ENCODE data around the gene HEXD.
A peak's percentile ranks its signal among the peaks of the same experiment; 100 is the strongest.
"Not testable (repeated sequence)": the region's sequence is repeated elsewhere in the genome, so short reads cannot be mapped to it uniquely, and the experiment has no call there.

HEXD gene

DNA sequence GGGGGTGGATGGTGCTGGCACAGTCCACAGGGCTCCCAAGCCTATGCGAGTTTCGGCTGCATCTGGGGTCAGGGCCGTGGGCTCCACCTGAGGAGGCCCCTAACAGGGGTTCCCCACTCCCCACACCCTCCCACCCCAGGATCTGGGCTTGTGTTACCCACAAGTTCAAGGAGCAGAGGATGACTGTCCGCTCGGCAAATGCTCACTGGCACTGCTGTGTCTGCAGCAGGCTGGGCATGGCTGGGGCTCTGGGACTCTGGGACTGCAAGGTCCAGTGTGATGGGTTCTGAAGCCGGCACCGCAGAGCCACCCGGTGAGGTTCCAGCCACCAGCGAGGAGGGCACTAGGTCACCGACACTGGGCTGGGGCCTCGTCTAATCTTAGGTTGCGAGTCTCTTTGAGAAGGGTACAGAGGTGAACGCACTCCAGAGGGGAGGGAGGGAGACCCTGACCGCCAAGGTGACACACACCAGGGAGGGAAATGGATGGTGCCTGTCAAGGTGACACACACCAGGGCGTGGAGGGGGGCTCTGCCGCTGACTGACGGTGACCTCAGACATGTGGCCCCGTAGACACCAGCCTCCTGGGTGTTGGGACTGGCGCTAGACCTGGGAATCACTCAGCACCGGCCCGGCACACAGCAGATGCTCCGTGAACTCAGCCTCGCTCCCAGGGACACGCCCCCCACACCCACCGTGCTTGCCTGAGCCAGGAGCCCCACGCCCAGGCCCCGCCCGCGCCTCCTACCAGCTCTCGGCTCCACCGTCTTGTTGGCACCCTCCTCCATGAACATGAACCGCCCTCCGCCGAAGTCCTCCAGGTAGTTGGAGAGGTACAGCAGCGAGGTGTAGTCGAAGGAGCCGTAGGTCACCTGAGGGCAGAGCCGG, 20.5 kb upstream of the HEXD start:
- no peak for DNase-seq

DNA sequence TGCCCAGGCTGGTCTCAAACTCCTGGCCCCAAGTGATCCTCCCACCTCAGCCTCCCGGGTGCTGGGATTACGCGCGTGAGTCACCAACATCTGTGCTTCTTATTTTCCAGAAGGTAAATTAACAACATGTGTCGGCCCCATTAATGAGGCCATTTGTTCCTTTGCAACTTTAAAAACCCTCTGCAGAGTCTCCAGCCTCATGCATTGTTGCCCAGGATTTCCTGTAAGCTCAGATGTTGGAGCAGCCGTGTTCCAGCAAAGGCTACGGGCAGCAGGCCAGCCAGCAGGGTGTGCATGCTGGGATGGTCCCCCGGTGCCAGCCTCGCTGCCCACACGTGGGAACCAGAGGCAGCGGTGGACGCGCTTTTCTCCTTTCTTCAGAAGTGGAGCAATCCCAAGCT, 19.1 kb upstream of the HEXD start:
- DNase-seq, result no peak

DNA sequence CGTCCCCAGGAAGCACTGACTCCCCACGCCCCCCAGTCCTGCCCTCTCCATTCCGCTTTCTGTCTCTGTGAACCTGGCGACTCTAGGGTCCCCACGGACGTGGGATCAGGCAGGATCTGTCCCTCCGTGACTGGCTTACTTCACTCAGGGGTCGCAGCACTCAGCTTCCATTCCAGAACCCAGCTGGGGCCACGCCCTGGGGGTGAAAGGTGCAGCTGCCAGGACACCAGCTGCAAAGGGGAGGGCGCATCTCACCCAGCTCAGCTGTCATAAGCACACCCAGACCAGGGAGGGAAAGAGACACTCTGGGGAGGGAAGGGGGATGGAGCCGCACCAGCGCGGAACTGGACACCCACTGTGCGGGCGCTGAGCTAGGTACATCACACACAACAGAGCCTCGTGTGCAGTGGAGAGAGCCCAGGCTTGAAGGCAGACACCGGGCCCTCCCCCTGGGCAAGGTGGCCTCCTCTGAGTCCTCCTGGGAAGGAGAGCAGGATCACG, 18.5 kb upstream of the HEXD start:
- no peak for DNase-seq

DNA sequence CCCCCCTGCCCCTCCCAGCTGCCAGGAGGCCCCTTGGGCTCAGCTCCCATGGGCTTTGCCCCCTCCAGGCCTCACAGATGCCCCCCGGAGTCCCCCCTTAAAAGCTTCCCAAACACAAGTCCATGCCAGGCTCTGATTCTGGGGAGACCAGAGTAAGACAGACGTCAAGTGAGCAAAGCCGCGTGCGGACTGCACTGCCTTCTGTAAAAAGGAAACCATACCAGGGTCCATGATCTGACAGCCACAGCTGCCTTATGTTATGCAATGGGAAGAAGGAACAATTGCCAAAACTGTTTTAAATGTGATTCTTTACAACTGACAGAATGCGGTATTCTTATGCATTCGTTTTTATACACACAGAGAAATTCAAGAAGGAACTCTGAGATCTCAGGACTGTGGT, 17.9 kb upstream of the HEXD start:
- no peak for DNase-seq

DNA sequence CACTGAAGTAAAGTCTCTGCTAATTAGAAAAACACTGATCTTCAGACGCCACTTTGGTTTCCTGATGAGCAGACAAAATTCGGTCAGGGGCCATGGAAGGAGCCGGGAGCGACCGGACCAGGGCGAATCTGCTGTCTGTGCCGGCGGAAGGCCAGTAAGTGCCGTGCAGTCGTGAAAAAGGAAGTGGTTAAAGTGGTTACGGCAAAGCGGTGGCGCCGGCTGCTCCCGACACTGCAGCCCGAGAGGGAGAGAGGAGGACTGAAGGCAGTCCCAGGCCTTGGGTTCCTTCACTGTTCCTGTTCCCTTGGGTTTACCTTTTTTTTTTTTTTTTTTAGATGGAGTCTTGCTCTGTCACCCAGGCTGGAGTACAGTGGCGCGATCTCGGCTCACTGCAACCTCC, 17.3 kb upstream of the HEXD start:
- DNase-seq, result no peak

DNA sequence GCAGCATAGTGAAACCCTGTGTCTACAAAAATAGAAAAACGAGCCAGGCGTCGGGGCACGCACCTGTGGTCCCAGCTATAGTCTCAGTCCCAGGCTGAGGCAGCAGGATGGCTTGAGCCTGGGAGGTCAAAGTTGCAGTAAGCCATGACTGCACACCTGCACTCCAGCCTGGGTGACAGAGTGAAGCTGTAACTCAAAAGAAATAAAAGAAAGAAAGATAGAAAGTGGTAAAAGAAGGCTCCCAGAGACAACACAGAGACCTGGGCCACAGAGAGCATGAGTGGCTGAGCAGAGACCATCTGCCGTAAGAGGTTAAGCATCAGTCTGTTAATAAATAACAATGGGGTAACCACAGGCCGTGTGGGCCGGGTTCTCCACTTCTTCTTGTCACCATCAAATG, 15.3 kb upstream of the HEXD start:
- DNase-seq, result no peak

DNA sequence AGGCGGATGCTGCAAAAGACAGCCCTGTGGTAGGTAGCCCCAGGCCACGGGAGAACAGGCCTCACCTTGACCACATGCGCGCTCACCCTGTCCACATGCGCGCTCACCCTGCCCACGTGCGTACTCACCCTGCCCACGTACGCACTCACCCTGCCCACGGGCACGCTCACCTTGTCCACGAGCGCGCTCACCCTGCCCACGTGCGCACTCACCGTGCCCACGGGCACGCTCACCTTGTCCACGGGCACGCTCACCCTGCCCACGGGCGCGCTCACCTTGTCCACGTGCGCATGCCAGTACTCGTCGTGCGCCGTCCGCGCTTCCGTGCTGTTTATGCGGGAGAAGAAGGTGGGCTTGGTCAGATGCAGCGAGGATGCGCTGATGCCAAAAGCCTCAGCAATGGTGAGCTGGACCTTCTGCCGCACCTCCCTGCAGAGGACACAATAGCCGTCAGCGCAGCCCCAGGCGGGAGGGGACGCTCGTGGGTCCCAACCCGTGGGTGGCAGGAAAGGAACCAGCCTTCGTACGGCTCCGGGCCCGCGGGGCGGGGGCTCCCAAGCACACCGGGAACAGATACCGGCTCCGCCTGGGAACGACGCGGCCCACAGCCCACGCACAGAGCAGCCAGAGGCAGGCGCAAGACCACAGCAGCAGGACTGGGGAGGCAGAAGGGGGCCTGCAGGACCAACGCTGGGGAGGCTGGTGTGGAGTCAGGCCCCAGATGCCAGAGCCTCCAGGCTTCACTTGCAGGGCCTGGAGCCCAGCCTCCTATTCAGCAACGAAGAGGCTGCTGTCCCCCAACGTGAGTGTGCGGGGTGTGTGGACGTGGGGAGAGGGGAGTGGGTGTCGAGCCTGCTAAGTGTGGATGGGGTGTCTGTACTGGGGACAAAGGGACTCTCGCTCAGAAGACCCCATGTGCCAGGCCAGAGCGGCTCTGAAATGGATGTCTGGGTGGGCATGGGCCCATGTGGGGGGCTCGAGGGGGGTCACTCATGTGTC, 14.2 kb upstream of the HEXD start:
- DNase-seq, result no peak

DNA sequence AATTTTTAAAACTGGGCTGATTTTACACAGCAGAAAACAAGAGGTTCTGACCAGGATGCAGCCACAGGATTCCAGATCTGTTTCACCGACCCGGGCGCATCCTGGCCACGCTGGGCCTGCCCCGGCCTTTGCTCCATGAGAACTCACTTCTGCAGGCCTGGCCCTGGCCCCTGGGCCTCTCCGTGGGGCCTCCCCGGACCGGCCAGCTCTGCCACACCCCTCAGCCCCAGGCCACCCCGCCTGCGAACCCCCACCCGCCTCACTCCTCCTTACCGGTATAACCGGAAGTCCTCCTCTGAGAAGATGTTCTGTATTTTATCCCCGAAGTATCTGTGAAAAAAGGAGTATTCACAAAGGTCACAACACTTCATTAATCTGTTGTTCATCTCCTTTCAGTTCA, 13.1 kb upstream of the HEXD start:
- DNase-seq, result no peak

DNA sequence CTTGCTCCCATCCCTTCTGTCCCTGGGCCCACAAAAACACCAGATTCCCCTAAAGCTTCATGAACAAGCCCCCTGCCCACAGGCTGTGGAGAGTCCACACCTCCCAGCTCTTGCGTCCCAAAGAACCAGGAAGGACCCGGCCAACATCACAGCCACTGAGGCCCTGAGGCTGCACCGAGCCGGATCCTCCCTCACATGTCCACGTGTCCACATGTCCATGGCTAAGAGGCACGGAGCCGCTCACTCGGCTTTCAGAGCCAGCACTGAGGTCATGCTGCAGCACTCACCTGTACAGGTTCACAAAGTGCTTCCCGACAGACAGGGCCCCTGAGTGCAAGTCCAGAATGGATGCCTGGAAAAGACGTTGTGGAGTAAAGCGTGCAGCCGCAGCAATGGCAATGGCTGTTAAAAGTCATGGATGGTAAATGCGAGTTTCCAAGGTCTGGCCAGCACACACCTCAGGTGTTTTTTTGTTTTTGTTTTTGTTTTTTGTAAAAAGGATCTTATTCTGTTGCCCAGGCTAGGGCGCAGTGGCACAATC, 11.9 kb upstream of the HEXD start:
- no peak for DNase-seq

DNA sequence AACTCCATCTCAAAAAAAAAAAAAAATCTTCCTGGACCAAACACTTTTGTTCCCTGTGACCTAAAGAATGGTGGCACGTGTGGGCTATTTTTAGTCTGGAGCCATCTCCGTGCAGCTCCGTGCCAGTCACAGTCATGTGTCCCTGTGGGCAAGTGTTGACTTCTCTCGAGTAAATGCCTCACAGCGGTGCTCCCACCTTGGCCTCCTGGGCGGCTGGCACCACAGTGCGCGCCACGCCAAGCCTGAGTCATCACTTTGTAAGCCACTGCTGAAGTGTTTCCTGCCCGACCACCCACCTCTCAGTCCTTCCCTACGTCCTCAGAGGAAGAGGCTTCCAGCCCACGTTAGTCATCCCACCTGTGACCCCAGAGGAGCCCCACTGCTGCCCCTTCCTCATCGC, 10.9 kb upstream of the HEXD start:
- no peak for DNase-seq

DNA sequence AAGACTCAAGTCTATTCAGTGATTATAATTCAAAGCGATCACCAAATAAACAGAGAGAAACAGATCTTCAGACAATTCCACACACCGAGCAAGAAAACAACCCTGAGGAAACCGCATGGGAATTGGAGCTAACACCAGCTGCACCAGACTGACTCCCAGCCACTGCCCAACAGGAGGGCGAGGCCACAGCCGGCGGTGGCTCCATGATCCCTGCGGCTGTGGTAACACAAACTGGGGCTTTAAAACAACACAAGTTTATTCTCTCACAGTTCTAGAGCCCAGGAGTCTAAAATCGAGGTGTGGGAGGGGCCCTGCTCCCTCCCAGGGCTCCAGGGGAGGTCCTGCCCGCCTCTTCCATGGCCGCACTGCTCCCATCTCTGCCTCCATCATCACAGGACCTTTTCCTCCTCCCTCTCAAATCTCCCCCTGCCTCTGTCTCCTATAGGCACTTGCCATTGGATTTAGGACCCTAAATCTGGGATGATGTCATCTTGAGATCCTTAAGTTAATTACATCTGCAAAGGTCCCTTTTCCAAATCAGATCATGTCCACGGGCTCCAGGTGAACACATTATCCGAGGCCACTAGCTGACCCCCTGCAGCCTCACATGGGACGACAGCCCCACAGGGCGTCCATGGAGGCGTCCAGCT, 9.7 kb upstream of the HEXD start:
- no peak for DNase-seq

DNA sequence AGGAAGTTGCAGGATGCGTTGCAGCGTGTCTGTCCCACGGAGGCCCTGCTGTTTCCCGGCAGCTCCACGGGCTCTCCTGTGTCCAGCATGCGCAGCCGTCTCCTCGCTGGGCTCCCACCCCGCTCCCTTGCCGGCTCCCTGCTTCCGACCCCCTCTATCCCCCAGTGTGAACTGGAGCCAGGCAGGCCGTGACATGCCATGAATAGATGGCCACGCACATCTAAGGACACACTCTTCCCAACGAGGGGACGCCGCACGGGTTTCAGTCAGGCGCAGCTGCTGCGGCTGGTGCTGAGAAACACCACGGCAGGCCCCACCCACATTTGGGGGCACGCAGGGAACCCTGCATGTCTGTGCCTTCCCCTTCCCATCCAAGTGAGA, 9.2 kb upstream of the HEXD start:
- DNase-seq, result no peak

DNA sequence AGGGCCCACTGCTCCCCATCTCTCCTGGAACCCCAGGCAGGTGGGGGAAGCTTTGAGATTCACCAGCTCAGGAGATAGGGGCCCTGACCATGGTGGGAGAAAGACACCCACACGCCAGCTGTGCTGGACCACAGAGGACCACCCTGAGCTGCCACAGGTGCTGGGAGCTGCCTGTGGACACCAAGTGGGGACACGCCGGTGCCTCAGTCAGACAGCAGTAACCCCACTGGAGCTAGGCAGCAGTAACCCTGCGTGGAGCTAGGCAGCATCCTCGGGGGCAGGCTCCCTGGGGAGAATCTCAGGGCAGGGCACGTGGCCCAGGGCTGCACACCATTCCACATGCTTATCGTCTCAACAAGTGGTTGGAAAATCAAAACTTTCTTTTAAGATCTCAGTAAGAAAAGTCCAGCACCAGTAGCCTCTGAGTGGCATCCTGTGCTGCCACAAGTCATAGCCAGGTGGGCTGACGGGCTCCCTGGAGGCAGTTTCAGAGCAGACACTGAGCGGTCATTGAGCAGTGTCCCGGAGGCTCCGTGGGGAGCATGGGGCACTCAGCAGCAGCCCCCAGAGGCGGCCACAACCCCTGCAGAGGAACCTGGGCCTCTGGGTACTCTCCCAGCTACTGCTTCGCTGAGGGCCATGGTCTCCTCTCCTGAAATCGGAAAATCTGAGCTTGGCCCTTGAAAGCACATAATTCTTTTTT, 8.0 kb upstream of the HEXD start:
- DNase-seq, result no peak

DNA sequence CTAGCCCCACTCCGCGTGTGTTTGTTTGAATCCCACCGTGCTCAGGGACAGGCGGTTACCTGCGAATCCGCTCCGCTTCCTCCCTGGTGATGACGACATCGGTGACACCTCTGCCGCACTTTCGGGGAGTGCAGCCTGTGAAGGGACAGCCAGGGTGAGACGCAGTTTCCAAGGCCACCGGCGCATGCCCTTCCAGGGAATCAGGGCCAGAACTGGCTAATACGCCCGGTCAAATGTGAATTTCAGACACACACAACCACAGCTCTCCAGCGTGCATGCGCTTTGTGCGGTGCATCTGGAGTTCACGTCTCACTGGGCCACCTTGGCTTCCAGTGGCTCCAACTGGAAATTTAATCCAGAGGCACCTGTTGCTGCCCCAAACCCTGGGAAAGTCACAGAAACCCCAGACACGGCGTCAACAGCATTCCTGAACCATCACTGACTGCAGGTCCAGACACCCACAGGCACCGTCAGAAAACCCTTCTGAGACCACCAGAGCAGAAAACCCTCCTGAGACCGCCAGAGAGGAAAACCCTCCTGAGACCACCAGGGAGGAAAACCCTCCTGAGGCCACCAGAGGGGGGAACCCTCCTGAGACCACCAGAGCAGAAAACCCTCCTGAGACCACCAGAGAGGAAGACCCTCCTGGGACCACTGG, 6.6 kb upstream of the HEXD start:
- DNase-seq, result no peak

DNA sequence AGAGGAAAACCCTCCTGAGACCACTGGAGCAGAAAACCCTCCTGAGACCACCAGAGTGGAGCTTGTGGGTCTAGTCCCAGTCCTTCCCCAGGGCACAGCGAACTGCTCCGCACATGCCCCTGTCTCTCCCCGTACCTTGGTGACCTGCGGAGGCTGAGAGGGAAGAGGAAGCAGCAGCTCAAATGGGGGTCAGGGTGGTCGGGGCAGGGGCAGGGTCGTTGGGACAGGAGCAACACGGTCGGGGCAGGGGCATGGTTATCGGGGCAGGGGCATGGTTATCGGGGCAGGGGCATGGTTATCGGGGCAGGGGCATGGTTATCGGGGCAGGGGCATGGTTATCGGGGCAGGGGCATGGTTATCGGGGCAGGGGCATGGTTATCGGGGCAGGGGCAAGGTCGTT, 6.1 kb upstream of the HEXD start:
- not testable (repeated sequence) for DNase-seq

DNA sequence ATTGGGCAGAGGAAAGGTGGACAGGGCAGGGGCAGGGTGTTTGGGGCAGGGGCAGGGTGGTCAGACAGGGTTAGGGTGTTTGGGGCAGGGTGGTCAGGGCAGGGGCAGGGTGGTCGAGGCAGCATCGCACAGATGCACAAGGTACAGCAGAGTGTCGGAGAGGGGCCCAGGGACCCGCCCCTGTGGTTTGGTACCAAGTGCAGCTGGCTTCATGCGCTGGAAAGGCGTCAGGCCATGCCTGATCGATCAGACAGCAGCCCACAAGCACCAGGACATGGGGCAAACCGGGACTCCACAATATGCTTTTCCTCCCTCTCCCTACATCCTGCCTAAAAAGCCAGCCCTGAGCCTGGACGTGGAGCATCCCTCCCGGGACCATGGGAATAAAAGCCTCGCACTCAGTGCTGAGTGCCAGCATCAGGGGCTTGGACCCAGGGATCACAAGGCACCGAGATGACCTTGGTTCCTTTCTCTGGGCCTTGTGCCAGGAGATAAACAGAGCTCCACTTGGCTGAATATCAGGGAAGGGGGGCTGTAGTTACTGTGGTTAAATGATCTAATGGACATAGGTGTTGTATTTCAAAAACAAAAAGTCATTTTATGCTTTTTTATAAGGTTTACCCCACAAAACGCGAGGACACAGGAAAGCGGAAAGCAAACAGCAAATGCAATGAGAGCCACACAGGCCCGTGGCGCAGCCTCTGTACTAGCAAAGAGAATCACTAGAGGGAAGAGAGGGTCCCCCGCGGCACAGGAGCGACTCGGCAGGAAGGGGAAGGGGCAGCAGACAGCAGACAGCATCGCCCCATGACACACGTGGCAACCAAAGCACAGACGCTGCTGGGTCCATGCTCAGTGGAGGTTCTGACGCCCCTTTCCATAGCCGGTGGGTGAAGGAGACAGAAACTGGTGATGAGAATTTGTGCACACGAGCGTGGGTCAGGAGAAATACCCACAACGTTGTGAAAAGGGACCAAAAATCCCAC, 5.3 kb upstream of the HEXD start:
- peak; percentile 48 for DNase-seq

DNA sequence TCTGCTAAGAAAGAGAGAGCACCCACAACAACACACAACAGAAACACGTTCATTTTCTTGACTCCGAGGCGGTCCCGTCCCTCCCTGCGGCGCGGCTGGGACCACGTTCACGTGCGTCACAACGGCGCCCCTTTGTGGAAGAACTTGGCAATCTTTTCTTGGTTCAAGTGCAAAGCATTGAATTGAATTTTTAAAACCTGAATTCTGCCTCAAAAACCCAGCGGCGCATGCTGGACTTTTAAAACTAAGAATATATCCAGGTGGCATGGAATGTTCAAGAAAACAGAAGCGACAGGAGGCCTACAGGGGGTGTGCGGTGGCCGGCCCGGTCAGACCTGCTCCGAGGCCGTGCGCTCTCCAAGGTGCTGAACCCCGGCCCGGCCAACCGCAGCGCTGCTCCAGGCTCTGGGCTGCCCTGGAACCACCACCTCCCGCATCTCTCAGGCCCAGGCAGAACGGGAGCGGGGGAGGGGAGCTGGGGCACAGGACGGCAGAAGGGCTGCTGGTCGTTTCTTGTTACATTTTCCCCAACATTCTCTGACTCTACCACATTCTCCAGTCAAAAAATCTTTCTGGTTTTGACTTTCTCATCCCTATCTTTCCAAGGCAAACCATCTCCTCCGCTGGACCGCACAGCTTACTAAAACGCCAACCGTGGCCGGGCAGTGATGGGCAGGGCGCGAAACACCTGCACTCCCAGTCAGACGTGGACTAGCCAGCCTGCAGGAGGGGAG, 3.4 kb upstream of the HEXD start:
- peak; percentile 34 for DNase-seq

DNA sequence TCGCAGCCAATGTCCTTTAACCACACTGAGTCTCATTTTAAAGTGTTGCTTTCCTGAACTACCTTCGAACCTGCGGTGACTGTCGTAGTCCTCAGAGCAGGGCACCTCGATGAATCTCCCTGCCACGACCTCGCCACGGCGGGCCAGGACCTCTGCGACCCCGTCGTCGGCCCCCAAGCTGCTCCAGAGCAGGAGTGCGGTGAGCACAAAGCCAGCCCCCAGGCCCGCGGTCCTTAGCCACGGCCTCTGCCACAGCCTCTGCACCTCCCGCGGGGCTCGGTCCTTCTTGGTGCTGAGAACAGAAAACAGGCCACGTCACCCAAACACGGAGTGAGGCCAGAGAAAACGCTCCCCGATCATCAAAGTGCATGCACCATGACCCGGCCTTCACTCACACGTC, 2.8 kb upstream of the HEXD start:
- DNase-seq, result no peak

DNA sequence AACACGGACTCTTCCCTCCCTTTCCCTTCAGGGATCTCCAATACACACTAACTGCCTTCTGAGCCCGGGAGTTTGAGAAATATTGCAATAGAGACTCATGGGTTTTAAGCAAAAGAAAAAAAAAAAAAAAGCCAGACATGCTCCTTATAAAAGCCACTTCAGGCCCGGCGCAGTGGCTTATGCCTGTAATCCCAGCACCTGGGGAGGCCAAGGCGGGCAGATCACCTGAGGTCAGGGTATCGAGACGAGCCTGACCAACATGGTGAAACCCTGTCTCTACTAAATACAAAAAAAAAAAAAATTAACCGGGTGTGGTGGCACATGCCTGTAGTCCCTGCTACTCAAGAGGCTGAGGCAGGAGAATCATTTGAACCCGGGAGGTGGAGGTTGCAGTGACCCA, 2.4 kb upstream of the HEXD start:
- no peak for DNase-seq

DNA sequence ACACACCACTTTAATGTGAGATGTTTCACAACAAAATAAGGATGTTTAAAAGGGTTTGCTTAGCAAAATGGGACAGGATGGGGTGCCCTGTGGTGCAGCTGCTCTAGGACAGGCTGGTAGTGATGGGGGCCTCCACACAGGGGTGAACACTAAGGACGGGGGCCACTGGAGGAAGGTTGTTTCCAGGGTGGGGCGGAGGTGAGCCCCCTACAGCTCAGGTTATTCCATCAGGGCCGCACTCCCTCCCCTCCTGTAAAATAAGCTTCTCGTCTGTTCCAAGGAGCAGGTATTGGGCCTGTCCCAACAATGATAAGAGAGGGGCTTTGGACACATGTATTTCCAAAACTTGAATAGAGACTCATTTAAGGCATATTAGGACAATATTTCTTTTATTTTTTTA, 1.9 kb upstream of the HEXD start:
- no peak for DNase-seq

All from COR-L47 (cell line).